GM18499 (cell line): ENCODE results near the gene DHX34.
"Not testable (repeated sequence)": the region's sequence is repeated elsewhere in the genome, so short reads cannot be mapped to it uniquely, and the experiment has no call there.

Experiments
- ATAC-seq: cut with Tn5 transposase; IDR thresholded peaks from one replicate; pipeline ENCODE4 v1.9.1; 2021; ENCODE audit warnings: moderate number of reproducible peaks; ENCODE audit not compliant: insufficient read depth, unreplicated experiment

DHX34 gene

DNA sequence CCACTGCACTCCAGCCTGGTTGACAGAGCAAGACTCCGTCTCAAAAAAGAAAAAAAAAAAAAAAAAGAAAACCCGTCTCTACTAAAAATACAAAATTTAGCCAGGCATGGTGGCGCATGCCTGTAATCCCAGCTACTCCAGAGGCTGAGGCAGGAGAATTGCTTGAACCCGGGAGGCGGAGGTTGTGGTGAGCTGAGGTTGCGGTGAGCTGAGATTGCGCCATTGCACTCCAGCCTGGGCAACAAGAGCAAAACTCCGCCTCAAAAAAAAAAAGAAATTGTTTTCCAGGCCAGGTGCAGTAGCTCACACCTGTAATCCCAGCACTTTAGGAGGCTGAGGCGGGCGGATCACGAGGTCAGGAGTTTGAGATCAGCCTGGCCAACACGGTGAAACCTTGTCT is 37.5 kb downstream of the DHX34 start:
- not testable (repeated sequence) for ATAC-seq

DNA sequence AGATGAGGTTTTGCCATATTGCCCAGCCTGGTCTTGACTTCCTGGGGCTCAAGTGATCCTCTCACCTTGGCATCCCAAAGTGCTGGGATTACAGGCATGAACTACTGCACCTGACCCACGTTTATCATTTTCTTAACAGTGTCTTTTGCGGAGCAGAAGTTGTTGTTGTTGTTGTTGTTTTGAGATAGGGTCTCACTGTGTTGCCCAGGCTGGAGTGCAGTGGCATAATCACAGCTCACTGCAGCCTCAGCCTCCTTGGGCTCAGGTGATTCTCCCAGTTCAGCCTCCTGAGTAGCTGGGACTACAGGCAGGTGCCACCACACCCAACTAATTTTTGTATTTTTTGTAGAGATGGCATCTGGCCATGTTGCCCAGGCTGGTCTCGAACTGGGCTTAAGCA is 38.5 kb downstream of the DHX34 start:
- not testable (repeated sequence) for ATAC-seq

DNA sequence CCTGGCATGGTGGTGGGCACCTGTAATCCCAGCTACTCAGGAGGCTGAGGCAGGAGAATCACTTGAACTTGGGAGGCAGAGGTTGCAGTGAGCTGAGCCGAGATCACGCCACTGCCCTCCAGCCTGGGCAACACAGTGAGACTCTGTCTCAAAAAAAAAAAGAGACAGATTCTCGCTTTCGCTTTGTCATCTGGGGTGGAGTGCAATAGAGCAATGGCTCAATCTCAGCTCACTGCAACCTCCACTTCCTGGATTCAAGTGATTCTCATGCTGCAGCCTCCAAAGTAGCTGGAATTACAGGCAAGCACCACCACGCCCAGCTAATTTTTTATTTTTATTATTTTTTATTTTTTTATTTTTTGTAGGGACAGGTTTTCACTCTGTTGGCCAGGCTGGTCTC is 39.6 kb downstream of the DHX34 start:
- ATAC-seq: not testable (repeated sequence)

DNA sequence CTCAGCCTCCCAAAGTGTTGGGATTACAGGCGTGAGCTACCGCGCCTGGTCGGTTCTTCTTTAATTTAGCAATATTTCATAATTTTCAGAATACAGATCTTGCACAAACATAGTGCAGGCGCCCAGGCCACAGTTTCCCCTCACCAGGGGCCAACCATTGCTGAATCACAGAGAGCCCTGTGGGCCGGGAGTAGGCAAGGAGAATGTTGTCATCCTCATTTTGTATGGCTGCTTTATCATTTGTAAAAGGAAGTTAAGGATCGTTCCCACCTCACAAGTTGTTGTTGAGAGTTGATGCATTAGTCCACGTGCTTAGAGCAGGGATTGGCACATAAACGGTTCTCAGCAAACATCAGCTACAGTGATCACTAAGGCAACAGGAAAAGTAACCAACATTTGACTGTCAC is 40.0 kb downstream of the DHX34 start:
- ATAC-seq: no peak

DNA sequence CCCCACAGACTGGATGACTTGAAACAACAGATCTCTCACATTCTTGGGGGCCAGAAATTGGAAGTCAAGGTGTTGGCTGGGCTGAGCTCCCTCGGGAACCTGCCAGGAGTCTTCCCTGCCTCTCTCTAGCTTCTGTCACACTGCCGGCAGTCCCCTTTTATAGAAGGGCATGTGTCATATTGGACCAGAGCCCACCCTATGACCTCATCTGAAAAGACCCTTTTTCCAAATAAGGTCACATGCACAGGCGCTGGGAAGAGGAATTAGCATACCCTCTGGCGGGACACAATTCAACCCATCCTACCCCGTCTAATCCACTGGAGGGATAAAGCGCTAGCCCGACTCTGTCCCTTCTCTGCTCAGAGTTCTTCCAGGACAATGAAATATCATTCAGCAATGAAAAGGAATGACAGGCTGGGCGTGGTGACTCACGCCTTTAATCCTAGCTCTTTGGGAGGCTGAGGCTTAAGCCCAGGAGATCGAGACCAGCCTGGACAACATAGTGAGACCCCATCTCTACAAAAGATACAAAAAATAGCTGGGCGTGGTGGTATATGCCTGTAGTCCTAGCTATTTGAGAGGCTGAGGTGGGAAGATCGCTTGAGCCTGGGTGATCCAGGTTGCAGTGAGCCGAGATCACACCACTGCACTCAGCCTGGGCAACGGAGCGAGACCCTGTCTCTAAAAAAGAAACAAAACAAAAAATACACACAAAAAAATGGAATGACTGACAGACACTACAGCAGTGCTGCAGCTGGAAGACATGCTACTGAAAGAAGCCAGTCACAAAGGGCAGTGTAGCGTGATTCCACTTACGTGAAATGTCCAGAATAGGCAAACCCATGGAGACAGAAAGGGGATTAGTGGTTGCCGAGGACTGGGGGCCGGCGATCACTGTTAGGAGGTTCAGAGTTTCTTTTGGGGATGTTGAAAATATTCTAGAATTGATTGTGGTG is 41.7 kb downstream of the DHX34 start:
- no peak for ATAC-seq

DNA sequence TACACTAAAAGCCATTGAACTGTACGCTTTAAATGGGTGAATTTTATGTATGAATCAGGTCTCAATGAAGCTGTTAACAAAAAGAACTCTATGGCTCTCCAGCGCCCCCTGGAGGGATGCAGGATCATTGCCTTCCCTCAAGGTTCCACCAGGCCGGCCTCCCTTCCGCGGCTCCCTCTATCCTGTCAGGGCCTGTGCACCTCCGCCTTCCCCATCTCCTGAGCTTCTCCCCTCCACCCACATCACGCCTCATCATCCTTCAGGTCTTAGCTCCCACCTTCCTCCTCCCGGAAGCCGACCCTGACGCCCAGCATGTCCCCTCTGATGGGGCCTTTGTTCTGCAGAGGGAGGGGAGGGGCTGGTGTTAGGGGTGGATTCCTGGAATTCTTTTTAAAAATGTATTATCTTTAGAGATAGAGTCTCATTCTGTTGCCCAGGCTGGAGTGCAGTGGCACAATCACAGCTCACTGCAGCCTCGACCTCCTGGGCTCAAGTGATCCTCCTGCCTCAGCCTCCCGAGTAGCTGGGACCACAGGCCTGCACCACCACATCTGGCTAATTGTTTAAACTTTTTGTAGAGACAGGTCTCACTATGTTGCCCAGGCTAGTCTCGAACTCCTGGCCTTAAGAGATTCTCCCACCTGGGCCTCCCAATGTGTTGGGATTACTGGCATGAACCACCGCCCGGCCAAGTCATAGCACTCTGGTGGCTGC is 42.6 kb downstream of the DHX34 start:
- ATAC-seq: no peak

DNA sequence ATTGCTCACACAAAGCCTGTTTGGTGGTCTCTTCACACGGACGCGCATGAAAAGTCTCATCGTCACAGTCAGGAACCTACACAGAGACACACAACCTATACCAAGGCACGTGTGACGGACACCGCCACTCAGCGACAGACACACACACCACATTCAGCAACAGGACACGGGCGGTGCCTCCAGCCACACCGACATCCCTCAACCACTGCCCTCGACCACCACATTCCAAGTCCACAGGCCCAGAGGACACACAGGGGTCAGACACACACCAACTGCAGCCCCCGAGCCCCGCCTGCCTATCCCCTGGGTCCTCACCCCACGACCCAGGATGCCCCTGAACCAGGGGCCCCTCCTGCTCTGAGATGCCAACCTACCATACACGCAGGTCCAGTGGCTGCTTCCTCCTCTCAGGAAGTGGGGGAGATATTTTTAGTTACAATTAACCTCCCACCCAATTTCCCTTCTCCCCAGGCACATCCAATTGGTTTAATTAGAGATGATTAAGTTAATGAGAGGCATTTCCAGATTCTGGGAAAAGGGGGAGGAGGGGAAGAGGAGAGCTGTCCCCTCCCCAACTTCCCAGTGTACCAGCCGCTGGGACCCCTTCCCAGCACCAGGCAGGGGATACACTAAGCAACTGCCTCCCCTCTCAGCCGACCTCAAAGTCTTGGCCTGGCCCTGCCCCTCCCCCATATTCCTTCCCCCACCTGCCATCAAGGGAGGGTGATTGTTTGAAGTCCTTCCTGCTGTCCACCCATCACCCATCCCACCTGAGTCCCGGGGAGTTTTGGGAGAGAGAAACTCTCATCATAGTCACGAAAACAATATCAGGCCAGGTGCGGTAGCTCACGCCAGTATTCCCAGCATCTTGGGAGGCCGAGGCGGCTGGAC is 49.8 kb downstream of the DHX34 start:
- ATAC-seq: no peak

DNA sequence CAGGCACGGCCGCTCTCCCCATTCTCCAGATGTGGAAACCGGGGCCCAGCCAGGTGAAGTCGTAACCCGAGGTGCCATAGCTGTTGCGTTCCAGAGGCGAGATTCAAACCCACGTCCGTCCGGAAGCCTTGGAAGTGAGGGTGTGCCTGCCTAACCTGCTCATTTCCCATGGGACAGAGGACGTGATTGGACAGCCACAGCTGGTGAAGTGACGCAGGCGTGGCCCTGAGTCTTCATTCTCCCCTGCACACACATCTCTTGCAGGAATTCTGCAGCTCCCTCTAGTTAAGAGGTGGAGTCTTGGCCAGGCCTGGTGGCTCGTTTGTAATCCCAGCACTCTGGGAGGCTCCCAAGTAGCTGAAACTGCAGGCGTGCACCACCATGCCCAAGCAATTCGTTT is 53.4 kb downstream of the DHX34 start:
- no peak for ATAC-seq

DNA sequence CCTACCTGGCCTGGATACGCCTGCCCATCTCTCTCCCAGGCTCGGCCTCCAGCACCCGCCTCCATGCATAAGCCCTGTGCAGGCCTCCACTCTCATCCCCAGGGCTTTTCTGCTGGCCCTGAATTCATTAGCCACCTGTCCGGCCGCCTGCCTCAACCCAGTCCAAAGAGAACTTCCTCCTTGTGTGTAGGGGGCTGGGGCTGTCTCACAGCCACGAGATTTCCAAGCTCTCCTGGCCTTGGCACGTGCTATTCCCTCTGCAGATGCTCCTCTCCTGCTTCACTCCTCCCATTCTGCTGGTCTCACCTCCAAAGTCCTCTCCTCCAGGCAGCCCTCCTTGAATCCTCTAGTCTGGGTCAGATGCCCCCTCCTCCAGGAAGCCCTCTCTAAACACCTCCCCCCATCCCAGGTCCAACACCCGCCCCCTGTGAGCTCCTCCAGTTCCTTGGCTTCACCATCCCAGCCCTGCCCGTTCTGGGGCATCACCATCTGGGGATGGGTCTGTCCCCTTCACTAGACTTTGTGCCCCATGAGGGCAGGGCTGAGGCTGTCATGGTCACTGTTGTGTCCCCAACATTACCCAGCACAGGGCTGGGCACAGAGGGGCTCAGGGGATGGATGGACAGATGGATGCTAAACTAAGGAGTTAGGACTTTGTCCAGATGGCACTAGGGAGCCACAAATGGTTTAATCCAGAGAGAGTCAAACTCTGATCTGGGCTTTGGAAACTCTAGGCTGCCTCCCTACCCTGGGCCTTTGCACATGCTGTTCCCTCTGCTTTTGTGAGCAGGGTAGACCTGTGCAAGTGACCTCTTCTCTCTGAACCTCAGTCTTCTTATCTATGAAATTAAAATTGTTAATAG is 55.5 kb downstream of the DHX34 start:
- no peak for ATAC-seq

DNA sequence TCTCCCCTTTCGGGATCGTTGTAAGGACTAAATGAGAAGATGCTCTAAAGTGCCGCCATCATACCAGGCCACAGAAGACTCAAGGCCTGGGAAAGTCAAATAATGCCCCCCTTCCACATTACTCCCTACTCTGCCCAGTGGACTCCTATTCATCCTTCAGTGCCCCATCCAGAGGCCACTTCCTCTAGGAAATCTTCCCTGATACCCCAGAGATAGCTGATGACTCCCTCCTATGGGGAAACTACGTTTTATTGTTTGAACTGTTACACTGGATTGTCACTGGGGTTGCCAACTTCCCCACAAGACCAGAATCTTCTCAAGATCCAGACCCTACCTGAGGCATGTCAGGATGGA is 56.1 kb downstream of the DHX34 start:
- no peak for ATAC-seq

DNA sequence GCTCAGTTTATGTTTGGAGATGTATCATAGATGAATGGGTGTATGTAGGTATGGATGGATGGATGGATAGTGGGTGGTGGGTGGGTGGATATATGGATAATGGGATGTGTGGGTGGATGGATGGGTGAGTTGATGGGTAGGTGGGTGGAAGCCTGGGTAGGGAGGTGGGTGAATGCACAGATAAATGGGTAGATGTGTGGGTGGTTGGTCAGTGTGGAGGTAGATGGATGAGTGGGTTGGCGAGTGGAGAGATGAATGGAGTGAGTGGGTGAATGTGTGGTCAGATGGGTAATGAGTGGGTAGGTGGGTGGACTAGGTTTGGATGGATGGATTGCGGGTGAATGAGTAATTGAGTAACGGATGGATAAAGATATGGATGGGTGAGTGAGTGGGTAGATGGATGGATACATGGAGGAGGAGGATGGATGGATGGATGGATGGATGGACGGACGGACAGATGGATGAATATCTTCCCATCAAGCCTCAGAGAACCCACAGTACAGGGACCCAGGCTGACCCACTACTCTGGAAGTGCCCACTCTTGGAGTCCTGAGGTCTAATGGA is 56.8 kb downstream of the DHX34 start:
- ATAC-seq: no peak

DNA sequence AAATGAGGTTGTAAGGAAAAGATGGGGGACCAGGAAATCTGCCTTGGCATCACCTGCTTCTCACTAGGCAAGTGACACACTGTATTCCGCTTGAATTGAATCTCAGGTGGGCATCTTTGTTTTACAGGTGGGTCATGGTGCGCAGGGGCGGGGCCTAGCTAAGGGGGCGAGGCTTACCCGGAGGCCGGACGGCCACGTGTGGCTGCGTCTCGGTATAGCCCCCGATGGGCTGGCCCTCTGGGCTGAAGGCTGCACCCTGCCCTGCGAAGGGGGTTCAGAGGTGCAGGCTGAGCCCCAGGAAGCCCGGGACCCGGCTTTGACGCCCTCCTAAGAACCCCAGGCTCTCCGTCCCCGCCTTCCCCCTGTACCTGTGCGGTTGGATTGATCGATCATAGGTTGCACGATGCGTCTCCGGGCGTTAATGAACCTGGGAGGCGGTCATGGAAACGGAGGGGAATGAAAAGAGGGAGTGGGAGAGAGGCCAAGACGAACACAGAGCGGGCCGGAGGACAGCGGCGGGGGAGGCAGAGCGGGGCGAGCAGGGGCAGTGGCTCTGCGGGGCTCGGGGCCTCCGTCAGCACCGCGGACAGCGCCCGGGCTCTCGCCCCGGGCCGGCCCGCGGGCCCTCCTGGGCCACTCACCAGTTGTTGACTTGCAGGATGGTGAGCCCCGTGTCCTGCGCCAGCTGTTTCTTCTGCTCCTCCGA is 57.7 kb downstream of the DHX34 start:
- ATAC-seq: no peak

DNA sequence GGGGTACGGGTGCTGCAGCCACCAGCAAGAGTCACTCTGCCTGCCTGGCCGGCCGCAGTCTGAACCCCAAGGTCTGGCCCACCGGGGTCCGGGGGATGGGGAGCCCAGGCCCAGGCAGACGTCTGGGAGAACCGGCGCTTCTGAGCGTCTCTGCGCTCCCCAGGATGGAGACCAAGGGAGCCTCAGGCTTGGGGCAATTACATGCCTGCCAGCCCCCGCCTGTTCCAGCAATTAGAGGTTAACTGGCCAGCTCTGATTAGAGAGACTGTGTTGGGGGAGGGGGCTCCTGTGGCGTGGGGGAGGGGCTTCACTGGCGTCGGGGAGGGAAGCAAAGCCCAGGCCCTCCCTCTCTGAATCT is 58.3 kb downstream of the DHX34 start:
- ATAC-seq: no peak

DNA sequence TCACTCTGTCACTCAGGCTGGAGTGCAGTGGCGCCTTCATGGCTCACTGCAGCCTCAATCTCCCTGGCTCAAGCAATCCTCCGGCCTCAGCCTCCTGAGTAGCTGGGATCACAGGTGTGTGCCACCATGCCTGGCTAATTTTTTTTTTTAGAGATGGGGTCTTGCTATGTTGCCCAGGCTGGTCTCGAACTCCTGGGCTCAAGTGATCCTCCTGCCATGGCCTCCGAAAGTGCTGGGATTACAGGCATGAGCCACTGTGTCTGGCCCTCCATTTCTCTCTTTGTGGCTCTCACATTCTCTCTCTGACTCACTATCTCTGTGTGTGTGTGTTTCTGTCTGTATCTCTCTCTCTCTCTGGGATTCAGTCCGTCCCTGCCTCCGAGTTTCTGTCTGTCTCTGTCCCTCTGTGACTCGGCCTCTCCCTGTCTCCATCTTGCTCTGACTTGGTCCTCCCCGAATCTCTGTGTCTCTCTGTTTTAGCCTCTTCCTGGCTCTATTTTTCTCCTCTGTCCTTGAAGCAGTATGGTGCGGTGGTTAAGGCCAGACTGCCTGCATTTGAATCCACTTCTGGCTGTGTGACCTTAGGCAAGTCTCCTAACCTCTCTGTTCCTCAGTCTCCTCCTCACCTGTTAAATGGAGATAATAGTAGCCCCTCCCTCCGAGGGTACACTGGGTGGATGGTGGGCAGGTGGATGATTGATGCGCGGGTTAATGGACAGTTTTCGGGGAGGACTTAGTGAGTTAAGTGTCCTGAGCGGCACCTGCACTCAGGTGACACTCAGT is 59.2 kb downstream of the DHX34 start:
- no peak for ATAC-seq

DNA sequence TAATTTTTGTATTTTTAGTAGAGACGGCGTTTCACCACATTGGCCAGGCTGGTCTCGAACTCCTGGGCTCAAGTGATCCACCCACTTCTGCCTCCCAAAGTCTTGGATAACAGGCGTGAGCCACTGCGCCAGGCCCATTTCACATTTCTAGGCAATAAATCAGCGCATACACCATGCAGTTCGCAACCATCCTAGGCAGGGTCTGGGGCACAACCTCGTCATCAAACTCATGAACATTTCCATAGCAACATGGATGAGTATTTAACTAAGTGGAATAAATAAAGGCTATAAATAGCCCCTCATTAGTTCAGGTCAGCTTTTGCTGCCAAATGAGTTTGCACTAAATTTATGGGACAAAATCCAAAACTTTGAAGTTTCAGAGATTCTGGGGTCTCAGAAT is 62.0 kb downstream of the DHX34 start:
- ATAC-seq: no peak

DNA sequence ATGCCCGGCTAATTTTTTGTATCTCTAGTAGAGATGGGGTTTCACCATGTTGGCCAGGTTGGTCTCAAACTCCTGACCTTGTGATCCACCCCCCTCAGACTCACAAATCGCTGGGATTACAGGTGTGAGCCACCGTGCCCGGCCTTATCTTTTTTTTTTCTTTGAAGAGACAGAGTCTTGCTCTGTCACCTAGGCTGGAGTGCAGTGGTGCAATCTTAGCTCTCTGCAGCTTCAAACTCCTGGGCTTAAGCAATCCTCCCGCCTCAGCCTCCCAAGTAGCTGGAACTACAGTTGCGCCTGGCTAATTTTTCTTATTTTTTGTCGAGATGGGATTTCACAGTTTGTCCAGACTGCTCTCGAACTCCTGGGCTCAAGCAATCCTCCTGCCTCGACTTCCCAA is 62.6 kb downstream of the DHX34 start:
- ATAC-seq: not testable (repeated sequence)

DNA sequence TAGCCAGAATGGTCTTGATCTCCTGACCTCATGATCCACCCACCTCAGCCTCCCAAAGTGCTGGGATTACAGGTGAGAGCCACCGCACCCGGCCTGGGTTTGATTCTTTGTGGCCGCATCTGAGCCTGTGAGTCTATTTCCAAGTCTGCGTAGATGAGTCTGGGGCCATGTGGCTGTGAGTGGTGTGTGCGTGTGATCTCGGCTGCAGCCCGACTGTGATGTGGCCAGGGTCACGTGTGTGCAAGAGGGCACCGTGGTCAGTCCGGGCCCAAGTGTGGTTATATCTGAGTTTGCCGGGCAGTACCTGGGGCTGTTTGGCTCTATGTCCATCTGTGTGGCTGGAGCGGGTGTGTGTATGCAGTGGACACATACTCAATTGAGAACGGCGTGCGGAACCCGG is 64.8 kb downstream of the DHX34 start:
- no peak for ATAC-seq

DNA sequence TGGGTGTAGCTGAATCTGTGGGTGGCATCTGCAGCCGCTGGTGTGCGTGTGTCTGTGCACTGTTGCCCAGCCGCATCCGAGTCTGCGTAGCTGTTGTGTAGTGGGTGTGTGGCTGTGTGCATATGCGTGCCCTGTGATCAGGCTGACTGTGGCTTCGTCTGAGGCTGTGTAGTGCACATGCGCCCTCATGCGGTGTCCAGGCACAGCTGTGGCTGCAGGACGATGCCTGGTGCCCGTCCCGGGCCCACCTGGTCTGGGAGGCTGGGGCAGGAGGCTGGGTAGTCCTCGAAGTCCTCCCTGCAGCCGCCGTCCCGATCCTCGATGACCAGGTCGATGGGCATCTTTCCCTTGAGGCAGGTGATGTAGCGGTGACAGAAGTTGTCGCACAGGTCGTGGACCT is 65.4 kb downstream of the DHX34 start:
- no peak for ATAC-seq
